NCI-H2107 (cell line): Measurements from ENCODE around the gene PLAA.
"Not testable (repeated sequence)": the region's sequence is repeated elsewhere in the genome, so short reads cannot be mapped to it uniquely, and the experiment has no call there.

Experiments
- DNase-seq: peaks from one replicate; lab custom pipeline; 2025; lab: John Stamatoyannopoulos, UW

PLAA gene

GRCh38 chr9:26935847-26936246 lies 11.2 kb downstream of the PLAA start:
- no peak for DNase-seq

DNA sequence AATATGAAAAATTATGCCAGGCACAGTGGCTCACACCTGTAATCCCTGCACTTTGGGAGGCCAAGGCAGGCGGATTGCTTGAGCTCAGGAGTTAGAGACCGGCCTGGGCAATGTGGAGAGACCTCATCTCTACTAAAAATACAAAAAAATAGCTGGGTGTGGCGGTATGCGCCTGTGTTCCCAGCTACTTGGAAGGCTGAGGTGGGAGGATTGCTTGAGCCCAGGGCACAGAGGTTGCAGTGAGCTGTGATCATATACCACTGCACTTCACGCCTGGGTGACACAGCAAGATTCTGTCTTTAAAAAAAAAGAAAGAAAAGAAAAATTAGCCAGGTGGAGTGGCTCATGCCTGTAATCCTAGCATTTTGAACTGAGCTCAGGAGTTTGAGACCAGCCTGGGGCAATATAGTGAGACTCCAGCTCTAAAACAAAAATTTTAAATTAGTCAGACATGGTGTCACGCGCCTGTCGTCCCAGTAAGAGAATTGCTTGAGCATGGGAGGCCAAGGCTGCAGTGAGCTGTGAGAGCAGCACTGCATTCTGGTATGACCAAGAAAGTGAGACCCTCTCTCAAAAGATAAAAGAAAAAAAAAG lies 18.0 kb downstream of the PLAA start:
- no peak for DNase-seq

GRCh38 chr9:26925609-26926008 lies 21.4 kb downstream of the PLAA start:
- DNase-seq, result no peak

GRCh38 chr9:26919698-26920097 lies 27.3 kb downstream of the PLAA start:
- DNase-seq, result no peak

DNA sequence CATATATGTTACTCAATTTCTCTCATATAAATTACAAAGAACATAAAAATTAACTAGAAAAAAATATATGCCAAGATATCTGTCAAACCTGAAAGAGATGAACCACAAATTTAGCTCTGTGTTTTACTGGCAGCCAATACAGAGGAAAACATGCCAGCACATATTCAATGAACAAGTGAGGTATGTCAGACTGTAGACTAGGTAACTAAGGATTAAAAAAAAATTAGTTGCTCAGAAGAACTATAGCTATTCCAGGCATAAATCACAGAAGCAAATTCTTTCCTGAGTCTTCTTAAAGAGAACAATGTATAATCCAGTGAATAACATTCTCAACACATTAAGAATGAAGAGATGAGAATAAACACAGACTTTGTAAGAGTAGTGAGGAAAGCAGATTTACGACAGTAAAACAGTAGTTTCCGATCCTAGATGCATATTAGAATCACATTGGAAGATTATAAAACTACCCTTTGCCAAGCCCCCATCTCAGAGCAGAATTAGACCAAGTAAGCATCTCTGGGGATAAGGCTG lies 33.8 kb downstream of the PLAA start:
- DNase-seq, result no peak

DNA sequence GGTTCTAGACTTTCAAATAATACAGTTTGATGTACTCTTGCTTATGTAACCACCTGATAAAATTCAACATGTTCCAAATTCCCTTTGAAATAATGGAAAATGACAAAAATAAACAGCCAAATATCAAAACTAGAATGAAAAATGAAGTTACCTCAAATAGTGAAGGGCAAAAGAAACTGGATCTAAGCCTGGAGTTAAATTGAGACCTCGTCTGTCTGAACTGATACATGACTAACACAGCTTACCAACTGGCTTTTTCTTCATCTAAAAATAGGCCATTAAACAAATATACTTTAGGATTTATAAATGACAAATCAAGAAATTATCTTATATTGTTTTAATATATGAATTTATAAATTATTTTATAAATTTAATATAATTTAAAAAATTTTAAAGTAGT lies 42.4 kb downstream of the PLAA start:
- DNase-seq, result no peak

DNA sequence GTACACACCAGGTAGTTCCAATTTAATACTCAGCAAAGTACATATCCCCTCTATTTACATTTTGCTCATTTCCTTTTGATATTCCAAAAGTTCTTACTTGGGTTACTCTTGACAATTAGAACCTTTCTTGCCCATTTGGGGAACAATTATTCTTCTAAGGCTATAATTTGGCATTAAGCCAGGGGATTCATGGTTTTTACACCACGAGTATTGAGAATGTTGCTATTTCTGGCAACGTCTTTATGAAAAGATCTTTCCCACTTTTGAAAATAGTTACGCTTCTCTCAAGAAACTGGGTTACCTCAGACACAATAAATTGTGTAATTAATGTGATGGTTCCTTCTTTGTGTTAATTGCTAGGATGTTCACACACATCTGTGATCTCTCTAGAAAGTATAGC lies 43.0 kb downstream of the PLAA start:
- DNase-seq, result no peak

- DNase-seq, result no peak
Observed at GRCh38 chr9:26893030-26893676, 53.9 kb downstream of the PLAA start.

- DNase-seq, result peak; percentile 74
Observed at GRCh38 chr9:26892251-26893029, 54.6 kb downstream of the PLAA start, which contains the start of gene CAAP1. Gene CAAP1 (minus strand): TSS chr9:26892802. CDS start chr9:26892715, 87 bp downstream.

- no peak for DNase-seq
Observed at GRCh38 chr9:26891726-26892125, 55.3 kb downstream of the PLAA start.

DNA sequence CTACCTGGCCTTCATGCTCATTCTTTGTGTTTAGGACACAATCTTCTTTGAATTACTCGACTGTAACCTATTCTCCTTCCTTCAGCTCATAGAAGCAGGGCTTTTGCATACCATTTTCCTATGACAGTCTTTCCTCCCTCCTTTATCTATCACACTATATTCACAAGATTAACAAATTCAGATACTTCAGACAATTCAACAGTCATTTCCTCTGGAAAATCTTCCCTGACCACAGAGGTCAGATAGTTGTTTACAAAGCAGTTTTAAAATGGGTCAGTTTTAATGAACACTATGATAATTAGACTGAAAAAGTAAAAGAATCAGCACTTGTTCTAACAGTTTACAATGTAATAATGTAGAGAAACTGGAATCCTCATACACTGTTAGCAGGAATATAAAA lies 58.8 kb downstream of the PLAA start:
- no peak for DNase-seq

DNA sequence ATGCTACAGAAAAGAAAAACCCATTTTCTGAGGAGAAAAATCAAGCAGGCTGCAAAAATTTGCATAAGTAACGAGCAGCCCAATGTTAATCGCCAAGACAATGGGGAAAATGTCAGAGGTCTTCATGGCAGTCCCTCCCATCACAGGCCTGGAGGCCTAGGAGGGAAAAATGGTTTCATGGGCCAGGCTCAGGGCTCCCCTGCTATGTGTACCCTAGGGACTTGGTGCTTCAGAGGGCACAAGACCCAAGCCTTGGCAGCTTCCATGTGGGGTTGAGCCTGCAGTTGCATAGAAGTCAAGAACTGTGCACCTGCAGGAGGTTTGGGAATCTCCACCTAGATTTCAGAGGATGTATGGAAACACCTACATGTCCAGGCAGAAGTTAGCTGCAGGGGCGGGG lies 64.9 kb downstream of the PLAA start:
- DNase-seq, result no peak

GRCh38 chr9:26880262-26880661 lies 66.8 kb downstream of the PLAA start:
- no peak for DNase-seq

DNA sequence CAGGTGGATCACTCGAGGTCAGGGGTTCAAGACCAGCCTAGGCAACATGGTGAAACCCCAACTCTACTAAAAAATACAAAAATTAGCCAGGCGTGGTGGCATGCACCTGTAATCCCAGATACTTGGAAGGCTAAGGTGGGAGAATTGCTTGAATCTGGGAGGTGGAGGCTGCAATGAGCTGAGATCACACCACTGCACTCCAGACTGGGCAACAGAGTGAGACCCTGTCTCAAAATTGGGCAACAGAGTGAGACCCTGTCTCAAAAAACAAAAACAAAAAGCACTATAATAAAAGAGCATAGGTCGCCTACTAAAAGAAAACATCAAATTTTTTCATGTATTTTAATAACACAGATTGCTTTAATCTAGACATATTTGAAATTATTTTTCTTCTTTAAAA lies 71.9 kb downstream of the PLAA start:
- not testable (repeated sequence) for DNase-seq

- no peak for DNase-seq
Observed at GRCh38 chr9:26870292-26870691, 76.8 kb downstream of the PLAA start.

GRCh38 chr9:26863074-26863473 lies 84.0 kb downstream of the PLAA start:
- no peak for DNase-seq

GRCh38 chr9:26856413-26857032 lies 90.5 kb downstream of the PLAA start:
- DNase-seq, result peak; percentile 4
